CD8-positive, alpha-beta memory T cell (primary cell): ENCODE results near the gene LNX1. TPM values are rescaled to one million over a fixed set of nuclear protein-coding genes. Genes with fewer than 3 reads are reported as not detected.

Experiments
- CTCF ChIA-PET: fragments of 350-600 bp; sonication (Branson Sonifier 250); formaldehyde crosslinking; loops from one replicate; lab custom pipeline; 2021; ENCODE audit warnings: antibody characterized with exemption; lab: Charles Lee
- POLR2A ChIA-PET: fragments of 350-600 bp; sonication (Branson Sonifier 250); formaldehyde crosslinking; loops from one replicate; lab custom pipeline; 2021; ENCODE audit warnings: antibody characterized with exemption; lab: Charles Lee
- DNase-seq, 5 donors: peaks; one replicate each; pipeline versions ENCODE4 v3.0.0 to v3.0.0-alpha.2; 2020 to 2022; ENCODE audit warnings: mixed read lengths in 1 of 5
- H3K27ac ChIP-seq: one replicate; pipeline ENCODE4 v1.7.0; 2013; ENCODE audit warnings: low read depth, mild to moderate bottlenecking, low read length, moderate library complexity
- H3K27me3 ChIP-seq: 2 replicates; pipeline ENCODE4 v1.7.0; 2013; ENCODE audit warnings: low read length, mild to moderate bottlenecking; ENCODE audit not compliant: insufficient read depth, poor library complexity, severe bottlenecking
- H3K36me3 ChIP-seq: 2 replicates; pipeline ENCODE4 v1.7.0; 2013; ENCODE audit warnings: mild to moderate bottlenecking, low read length, moderate library complexity; ENCODE audit not compliant: insufficient read depth
- H3K4me1 ChIP-seq: 2 replicates; pipeline ENCODE4 v1.7.0; 2013; ENCODE audit warnings: mild to moderate bottlenecking, low read length, moderate library complexity; ENCODE audit not compliant: insufficient read depth
- H3K4me3 ChIP-seq: 2 replicates; pipeline ENCODE4 v1.7.0; 2013; ENCODE audit warnings: mild to moderate bottlenecking, low read length
- H3K9me3 ChIP-seq: 2 replicates; pipeline ENCODE4 v1.7.0; 2013; ENCODE audit warnings: mild to moderate bottlenecking, low read length
- H3K27ac Mint-ChIP-seq, 8 donors: one replicate each; pipeline ENCODE4 v1.8.0; 2020 to 2021; ENCODE audit warnings: mixed read lengths in 8 of 8, mild to moderate bottlenecking in 6 of 8, inconsistent platforms in 3 of 8, moderate library complexity in 3 of 8
- H3K27me3 Mint-ChIP-seq, 2 donors: one replicate each; pipeline ENCODE4 v1.8.0; 2020 to 2021; ENCODE audit warnings: mixed read lengths in 2 of 2, mild to moderate bottlenecking in 1 of 2, moderate library complexity in 1 of 2
- H3K36me3 Mint-ChIP-seq, 3 donors: one replicate each; pipeline ENCODE4 v1.8.0; 2020 to 2021; ENCODE audit warnings: mixed read lengths in 3 of 3, inconsistent platforms in 1 of 3, mild to moderate bottlenecking in 1 of 3
- H3K4me1 Mint-ChIP-seq, 3 donors: one replicate each; pipeline ENCODE4 v1.8.0; 2020 to 2021; ENCODE audit warnings: mixed read lengths in 3 of 3, inconsistent platforms in 1 of 3, mild to moderate bottlenecking in 1 of 3
- H3K4me3 Mint-ChIP-seq, 7 donors: one replicate each; pipeline ENCODE4 v1.8.0; 2020 to 2021; ENCODE audit warnings: mixed read lengths in 7 of 7, mild to moderate bottlenecking in 6 of 7, moderate library complexity in 4 of 7, inconsistent platforms in 2 of 7
- H3K9me3 Mint-ChIP-seq, 5 donors: one replicate each; pipeline ENCODE4 v1.8.0; 2020 to 2022; ENCODE audit warnings: mixed read lengths in 5 of 5, mild to moderate bottlenecking in 3 of 5, moderate library complexity in 2 of 5, inconsistent platforms in 1 of 5
- polyA plus RNA-seq: library from polyadenylated mRNA; unstranded; fragments of 300-500 nt; fragmentation: Illumina TruSeq; gene quantifications from one replicate; pipeline ENCODE4 v1.2.3, GENCODE V29; 2021
- total RNA-seq, 2 experiments: library from RNA; stranded (reverse); gene quantifications; one replicate each; pipeline ENCODE4 v1.2.3, GENCODE V29; 2021

Gene LNX1
- total RNA-seq: not detected
- 0.30 TPM for polyA plus RNA-seq

GRCh38 chr4:53591372-53591892 is at the start of gene LNX1:
Gene LNX1, minus strand, starts transcription at chr4:53591486. Its CDS starts 17,484 bp downstream, at chr4:53574002.
- ChIA-PET CTCF (no interaction called here), POLR2A (no interaction called here)
- Histone ChIP-seq H3K27ac (no peak within 1 kb of the TSS), H3K36me3 (no peaks in the 10 kb centered on the region), H3K27me3 (no peaks in the 10 kb centered on the region), H3K4me3 (no peak within 1 kb of the TSS), H3K4me1 (no peaks in the 10 kb centered on the region), H3K9me3 (no peaks in the 10 kb centered on the region)
- peaks cover 15 to 53% of the 10 kb centered on the region in 2 donors for H3K27me3 Mint-ChIP-seq
- peaks cover 0 to 2% (median 0%) of the 10 kb centered on the region in 5 donors for H3K9me3 Mint-ChIP-seq
- H3K4me1 Mint-ChIP-seq: peaks cover 5 to 12% (median 12%) of the 10 kb centered on the region in 3 donors
- DNase-seq: no peak
- H3K4me3 Mint-ChIP-seq: peak within 1 kb of the TSS in 4 of 7 donors; percentile 4 to 71 (median 14)
- H3K36me3 Mint-ChIP-seq: no peaks in the 10 kb centered on the region
- peak within 1 kb of the TSS in 1 of 8 donors; percentile 15 for H3K27ac Mint-ChIP-seq

- H3K36me3 Mint-ChIP-seq: no peaks in the 10 kb centered on the region
Observed at GRCh38 chr4:53640576-53641453, 49.5 kb upstream of the LNX1 start.

GRCh38 chr4:53638919-53639318 is 47.6 kb upstream of the LNX1 start:
- H3K36me3 ChIP-seq: no peaks in the 10 kb centered on the region
- Mint-ChIP-seq H3K9me3 (no peaks in the 10 kb centered on the region), H3K4me3 (no peak overlapping the region), H3K27me3 (peaks cover 8 to 13% of the 10 kb centered on the region in 2 donors), H3K4me1 (no peaks in the 10 kb centered on the region), H3K27ac (no peak overlapping the region), H3K36me3 (no peaks in the 10 kb centered on the region)
- no peaks in the 10 kb centered on the region for H3K4me1 ChIP-seq
- ChIA-PET CTCF (no interaction called here), POLR2A (no interaction called here)
- no peak for DNase-seq
- H3K27ac ChIP-seq: no peak overlapping the region
- H3K9me3 ChIP-seq: no peaks in the 10 kb centered on the region
- no peaks in the 10 kb centered on the region for H3K27me3 ChIP-seq
- no peak overlapping the region for H3K4me3 ChIP-seq

More at GRCh38 chr4:53640576-53641453, 49.5 kb upstream of the LNX1 start:
- no peaks in the 10 kb centered on the region for H3K27me3 ChIP-seq
- no peaks in the 10 kb centered on the region for H3K4me1 ChIP-seq
- POLR2A ChIA-PET: no interaction called here
- H3K4me3 ChIP-seq: no peak overlapping the region
- no peaks in the 10 kb centered on the region for H3K4me1 Mint-ChIP-seq
- H3K4me3 Mint-ChIP-seq: no peak overlapping the region
- no peak overlapping the region for H3K27ac ChIP-seq
- no peaks in the 10 kb centered on the region for H3K9me3 Mint-ChIP-seq
- H3K36me3 ChIP-seq: no peaks in the 10 kb centered on the region
- peaks cover 7 to 8% of the 10 kb centered on the region in 2 donors for H3K27me3 Mint-ChIP-seq
- H3K27ac Mint-ChIP-seq: no peak overlapping the region
- H3K9me3 ChIP-seq: no peaks in the 10 kb centered on the region
- DNase-seq: no peak
- CTCF ChIA-PET: no interaction called here

- no peaks in the 10 kb centered on the region for H3K36me3 ChIP-seq
- no peak for DNase-seq
- no peaks in the 10 kb centered on the region for H3K36me3 Mint-ChIP-seq
- peaks cover 8 to 19% of the 10 kb centered on the region in 2 donors for H3K27me3 Mint-ChIP-seq
- H3K4me1 ChIP-seq: no peaks in the 10 kb centered on the region
- no peaks in the 10 kb centered on the region for H3K9me3 Mint-ChIP-seq
- no peak overlapping the region for H3K27ac ChIP-seq
- H3K27ac Mint-ChIP-seq: no peak overlapping the region
- POLR2A ChIA-PET: no interaction called here
- CTCF ChIA-PET: no interaction called here
- H3K9me3 ChIP-seq: no peaks in the 10 kb centered on the region
- no peaks in the 10 kb centered on the region for H3K4me1 Mint-ChIP-seq
- no peaks in the 10 kb centered on the region for H3K27me3 ChIP-seq
- H3K4me3 ChIP-seq: no peak overlapping the region
- H3K4me3 Mint-ChIP-seq: no peak overlapping the region
Observed at GRCh38 chr4:53637348-53637747, 46.1 kb upstream of the LNX1 start.

GRCh38 chr4:53635697-53636483 is 44.6 kb upstream of the LNX1 start:
- Mint-ChIP-seq H3K27ac (no peak overlapping the region), H3K4me3 (no peak overlapping the region), H3K27me3 (peaks cover 6 to 19% of the 10 kb centered on the region in 2 donors), H3K4me1 (no peaks in the 10 kb centered on the region), H3K36me3 (no peaks in the 10 kb centered on the region), H3K9me3 (no peaks in the 10 kb centered on the region)
- ChIA-PET POLR2A (no interaction called here), CTCF (no interaction called here)
- Histone ChIP-seq H3K27me3 (no peaks in the 10 kb centered on the region), H3K9me3 (no peaks in the 10 kb centered on the region), H3K4me3 (no peak overlapping the region), H3K36me3 (no peaks in the 10 kb centered on the region), H3K27ac (no peak overlapping the region), H3K4me1 (no peaks in the 10 kb centered on the region)
- no peak for DNase-seq

GRCh38 chr4:53633608-53634007 is 42.3 kb upstream of the LNX1 start:
- no peak for DNase-seq
- no peak overlapping the region for H3K27ac ChIP-seq
- H3K4me3 ChIP-seq: no peak overlapping the region
- Mint-ChIP-seq H3K4me3 (no peak overlapping the region), H3K9me3 (no peaks in the 10 kb centered on the region), H3K27ac (no peak overlapping the region), H3K27me3 (peaks cover 9 to 19% of the 10 kb centered on the region in 2 donors), H3K36me3 (no peaks in the 10 kb centered on the region), H3K4me1 (no peaks in the 10 kb centered on the region)
- ChIA-PET CTCF (no interaction called here), POLR2A (no interaction called here)
- H3K27me3 ChIP-seq: no peaks in the 10 kb centered on the region
- H3K4me1 ChIP-seq: no peaks in the 10 kb centered on the region
- no peaks in the 10 kb centered on the region for H3K9me3 ChIP-seq
- no peaks in the 10 kb centered on the region for H3K36me3 ChIP-seq

GRCh38 chr4:53629296-53629695 is 38.0 kb upstream of the LNX1 start:
- H3K4me3 ChIP-seq: no peak overlapping the region
- H3K27ac ChIP-seq: no peak overlapping the region
- Mint-ChIP-seq H3K4me3 (no peak overlapping the region), H3K27me3 (peaks cover 2 to 12% of the 10 kb centered on the region in 2 donors), H3K27ac (no peak overlapping the region), H3K4me1 (no peaks in the 10 kb centered on the region), H3K36me3 (no peaks in the 10 kb centered on the region), H3K9me3 (peaks cover 0 to 1% (median 0%) of the 10 kb centered on the region in 5 donors)
- H3K4me1 ChIP-seq: no peaks in the 10 kb centered on the region
- ChIA-PET CTCF (no interaction called here), POLR2A (no interaction called here)
- no peak for DNase-seq
- H3K27me3 ChIP-seq: no peaks in the 10 kb centered on the region
- H3K36me3 ChIP-seq: no peaks in the 10 kb centered on the region
- H3K9me3 ChIP-seq: no peaks in the 10 kb centered on the region

GRCh38 chr4:53626491-53626890 is 35.2 kb upstream of the LNX1 start:
- H3K4me1 ChIP-seq: no peaks in the 10 kb centered on the region
- H3K4me3 ChIP-seq: no peak overlapping the region
- Mint-ChIP-seq H3K36me3 (no peaks in the 10 kb centered on the region), H3K4me3 (no peak overlapping the region), H3K27ac (no peak overlapping the region), H3K27me3 (peaks cover 2 to 17% of the 10 kb centered on the region in 2 donors), H3K9me3 (peaks cover 0 to 7% (median 2%) of the 10 kb centered on the region in 5 donors), H3K4me1 (no peaks in the 10 kb centered on the region)
- no peak for DNase-seq
- ChIA-PET CTCF (no interaction called here), POLR2A (no interaction called here)
- H3K27me3 ChIP-seq: no peaks in the 10 kb centered on the region
- no peak overlapping the region for H3K27ac ChIP-seq
- H3K36me3 ChIP-seq: no peaks in the 10 kb centered on the region
- no peaks in the 10 kb centered on the region for H3K9me3 ChIP-seq
